ENCODE results near the gene C2CD3.

Gene C2CD3

GRCh38 chr11:73977856-73978519 is 192.8 kb downstream of the C2CD3 start:
- no peak for DNase-seq

GRCh38 chr11:73976451-73977151 is 194.2 kb downstream of the C2CD3 start:
- DNase-seq = peak in 1 of 2 experiments; percentile 35

- peak in 1 of 2 experiments; percentile 36 for DNase-seq
These were observed 195.4 kb downstream of the C2CD3 start for GRCh38 chr11:73975479-73975757.

GRCh38 chr11:73974604-73975478 is 196.0 kb downstream of the C2CD3 start:
- DNase-seq = no peak

- peak; percentile 41 to 46 for DNase-seq
These were observed 198.0 kb downstream of the C2CD3 start for GRCh38 chr11:73972620-73973449.

- DNase-seq = peak; percentile 45 to 48
These were observed 198.6 kb downstream of the C2CD3 start for GRCh38 chr11:73972187-73972586.

GRCh38 chr11:73971175-73971719 is 199.6 kb downstream of the C2CD3 start:
- DNase-seq = peak; percentile 55 to 58

- DNase-seq = peak; percentile 48 to 49
These were observed 200.6 kb downstream of the C2CD3 start for GRCh38 chr11:73969991-73970800.

GRCh38 chr11:73969091-73969490 is 201.7 kb downstream of the C2CD3 start:
- DNase-seq = no peak

GRCh38 chr11:73968356-73968966 is 202.3 kb downstream of the C2CD3 start:
- no peak for DNase-seq

GRCh38 chr11:73965764-73966121 is 205.1 kb downstream of the C2CD3 start:
- no peak for DNase-seq

GRCh38 chr11:73965076-73965763 is 205.6 kb downstream of the C2CD3 start:
- DNase-seq = no peak

- no peak for DNase-seq
These were observed 206.9 kb downstream of the C2CD3 start for GRCh38 chr11:73963861-73964260.

Measured in activated T-cell treated with anti-CD3 and anti-CD28 coated beads, Interleukin-2, amount 50 U/mL, for 48 hours (primary cell).